IMR-90 (cell line): Measurements from ENCODE around the gene DNAJC22. TPM values are rescaled to one million over a fixed set of nuclear protein-coding genes. Genes with fewer than 3 reads are reported as not detected.

Experiments used
- ATAC-seq: fragments of 200-7000 bp; cut with Tn5 transposase; 2 replicates; pipeline ENCODE4 v1.9.1; 2020; ENCODE audit warnings: low read depth, mild to moderate bottlenecking, moderate library complexity
- BruUV-seq: library from RNA; stranded (reverse); fragments of 400-500 nt; replicated peaks from 2 replicates; lab custom pipeline; 2021; lab: Mats Ljungman, UMichigan
- CTCF ChIA-PET: fragments of 300-600 bp; formaldehyde crosslinking; extraction: SDS; loops from one replicate; lab custom pipeline; 2021; ENCODE audit warnings: antibody characterized with exemption; lab: Yijun Ruan, JAX
- POLR2A ChIA-PET: fragments of 300-600 bp; sonication (Branson Sonifier 250); formaldehyde crosslinking; loops from one replicate; lab custom pipeline; 2022; ENCODE audit warnings: antibody characterized with exemption; ENCODE audit not compliant: unreplicated experiment; lab: Charles Lee
- DNase-seq: peaks from one replicate; pipeline ENCODE4 v3.0.0; 2013
- H2AFZ ChIP-seq: replicated peaks from 2 replicates; pipeline ENCODE3; 2013; ENCODE audit warnings: low read length, mild to moderate bottlenecking; ENCODE audit not compliant: poor library complexity
- H2AK5ac ChIP-seq: 2 replicates; pipeline ENCODE4 v1.6.1; 2013; ENCODE audit warnings: low read depth, low read length, inconsistent platforms
- H2AK9ac ChIP-seq: replicated peaks from 2 replicates; pipeline ENCODE3; 2013; ENCODE audit warnings: mild to moderate bottlenecking, low read depth, low read length, moderate library complexity; ENCODE audit not compliant: poor library complexity
- H2BK120ac ChIP-seq: 2 replicates; pipeline ENCODE4 v1.6.1; 2013; ENCODE audit warnings: low read depth, low read length, inconsistent platforms
- H2BK15ac ChIP-seq: 3 replicates; pipeline ENCODE4 v1.6.1; 2013; ENCODE audit warnings: low read depth, low read length, inconsistent platforms
- H2BK20ac ChIP-seq: 2 replicates; pipeline ENCODE4 v1.6.1; 2013; ENCODE audit warnings: low read depth, mild to moderate bottlenecking, inconsistent platforms, low read length, moderate library complexity
- H2BK5ac ChIP-seq: 2 replicates; pipeline ENCODE4 v1.6.1; 2013; ENCODE audit warnings: mild to moderate bottlenecking, low read depth, low read length, inconsistent platforms; ENCODE audit not compliant: poor library complexity, severe bottlenecking
- H3K14ac ChIP-seq: replicated peaks from 2 replicates; pipeline ENCODE4 v1.6.1; 2013; ENCODE audit warnings: low read depth, low read length, inconsistent platforms
- H3K18ac ChIP-seq: 2 replicates; pipeline ENCODE4 v1.6.1; 2013; ENCODE audit warnings: low read depth, low read length, control low read depth
- H3K23ac ChIP-seq: 2 replicates; pipeline ENCODE4 v1.6.1; 2013; ENCODE audit warnings: low read depth, low read length, inconsistent platforms
- H3K27ac ChIP-seq: 2 replicates; pipeline ENCODE4 v1.5.1; 2013; ENCODE audit warnings: mild to moderate bottlenecking, control low read depth, low read length; ENCODE audit not compliant: insufficient read depth
- H3K27me3 ChIP-seq: 2 replicates; pipeline ENCODE4 v1.6.1; 2013; ENCODE audit warnings: low read length; ENCODE audit not compliant: control insufficient read depth, insufficient read depth
- H3K36me3 ChIP-seq: 2 replicates; pipeline ENCODE4 v1.6.1; 2013; ENCODE audit warnings: low read length, mixed read lengths; ENCODE audit not compliant: control insufficient read depth, insufficient read depth
- H3K4ac ChIP-seq: 2 replicates; pipeline ENCODE4 v1.6.1; 2013; ENCODE audit warnings: low read depth, low read length, inconsistent platforms
- H3K4me1 ChIP-seq: 2 replicates; pipeline ENCODE4 v1.6.1; 2013; ENCODE audit warnings: low read length, mixed read lengths; ENCODE audit not compliant: control insufficient read depth, insufficient read depth
- H3K4me2 ChIP-seq: 2 replicates; pipeline ENCODE4 v1.6.1; 2013; ENCODE audit warnings: low read depth, mild to moderate bottlenecking, control low read depth, low read length, moderate library complexity
- H3K4me3 ChIP-seq: 2 replicates; pipeline ENCODE4 v1.5.1; 2013; ENCODE audit warnings: low read depth, mild to moderate bottlenecking, control low read depth, low read length, moderate library complexity; ENCODE audit not compliant: insufficient read depth
- H3K56ac ChIP-seq: 2 replicates; pipeline ENCODE4 v1.6.1; 2013; ENCODE audit warnings: low read length, inconsistent platforms; ENCODE audit not compliant: insufficient read depth; ENCODE audit errors: extremely low read depth
- H3K79me1 ChIP-seq, 2 experiments: 2 replicates each; pipeline ENCODE4 v1.6.1; 2013; ENCODE audit warnings: low read length in 2 of 2, inconsistent platforms in 1 of 2, low read depth in 1 of 2
- H3K9ac ChIP-seq: 2 replicates; pipeline ENCODE4 v1.6.1; 2013; ENCODE audit warnings: low read depth, low read length, control low read depth
- H3K9me1 ChIP-seq: 2 replicates; pipeline ENCODE4 v1.6.1; 2013; ENCODE audit warnings: low read length, inconsistent platforms; ENCODE audit not compliant: insufficient read depth
- H3K9me3 ChIP-seq: 2 replicates; pipeline ENCODE4 v1.6.1; 2013; ENCODE audit warnings: low read length; ENCODE audit not compliant: control insufficient read depth, insufficient read depth
- H4K20me1 ChIP-seq: 2 replicates; pipeline ENCODE4 v1.6.1; 2013; ENCODE audit warnings: low read length, inconsistent platforms; ENCODE audit not compliant: insufficient read depth
- H4K5ac ChIP-seq: 2 replicates; pipeline ENCODE4 v1.6.1; 2013; ENCODE audit warnings: mild to moderate bottlenecking, low read depth, low read length, control low read depth
- H4K8ac ChIP-seq, 2 experiments: 2 replicates each; pipeline ENCODE4 v1.6.1; 2013; ENCODE audit warnings: low read depth in 2 of 2, low read length in 2 of 2, control low read depth in 1 of 2, inconsistent platforms in 1 of 2
- H4K91ac ChIP-seq: 2 replicates; pipeline ENCODE4 v1.6.1; 2013; ENCODE audit warnings: low read depth, low read length, inconsistent platforms; ENCODE audit not compliant: insufficient read depth
- CTCF ChIP-seq: conservative IDR thresholded peaks from 2 replicates; pipeline ENCODE4 v1.5.1; 2012; ENCODE audit warnings: mild to moderate bottlenecking, low read depth, low read length, improper control_type of control experiment
- MAFK ChIP-seq: IDR thresholded peaks from 2 replicates; pipeline ENCODE4 v1.6.1; 2012; ENCODE audit warnings: low read depth, low read length, improper control_type of control experiment
- MAZ ChIP-seq: IDR thresholded peaks from 2 replicates; pipeline ENCODE4 v1.6.1; 2012; ENCODE audit warnings: low read depth, mild to moderate bottlenecking, low read length, improper control_type of control experiment, moderate library complexity, borderline replicate concordance
- RFX5 ChIP-seq: IDR thresholded peaks from 2 replicates; pipeline ENCODE4 v1.8.0; 2012; ENCODE audit warnings: low read depth, mild to moderate bottlenecking, low read length, moderate library complexity
- WGBS, 2 experiments: methylation state at CpG; one replicate each; pipeline versions ENCODE4 v1.1.5 to v1.1.7; 2013; ENCODE audit warnings: missing lambda C conversion rate in 2 of 2; ENCODE audit not compliant: insufficient read length in 1 of 2; ENCODE audit errors: extremely low coverage in 2 of 2; 5-methylcytosine and 5-hydroxymethylcytosine counted together
- dilution Hi-C: fragments of 300-500 bp; cut with HindIII; formaldehyde crosslinking; loops from one replicate; pipeline ENCODE4 v1.14.3; 2018; ENCODE audit warnings: low sequenced_read_pairs; ENCODE audit not compliant: unreplicated experiment
- in situ Hi-C: fragments of 300-500 bp; cut with MboI; formaldehyde crosslinking; loops from 3 replicates; pipeline ENCODE4 v1.14.3; 2019; ENCODE audit warnings: low sequenced_read_pairs, inconsistent platforms, mixed read lengths
- intact Hi-C: fragments of 100-400 bp; cut with micrococcal nuclease; formaldehyde crosslinking; loops from 2 replicates; pipeline ENCODE4 v1.10.0; 2022
- polyA plus RNA-seq, 3 experiments: library from polyadenylated mRNA; depleted of rRNA; stranded (reverse); fragments of >200 nt; gene quantifications; 2 replicates each; pipeline ENCODE4 v1.2.3, GENCODE V29; 2012; ENCODE audit warnings: low replicate concordance in 1 of 3
- total RNA-seq: library from RNA; depleted of rRNA; stranded (reverse); fragments of >200 nt; gene quantifications from 2 replicates; pipeline ENCODE4 v1.2.3, GENCODE V29; 2012

The DNAJC22 gene
- total and polyA plus RNA-seq, 2 of the 4 experiments (the other 2 are of a cell fraction) = 8.1 to 8.2 TPM

DNA sequence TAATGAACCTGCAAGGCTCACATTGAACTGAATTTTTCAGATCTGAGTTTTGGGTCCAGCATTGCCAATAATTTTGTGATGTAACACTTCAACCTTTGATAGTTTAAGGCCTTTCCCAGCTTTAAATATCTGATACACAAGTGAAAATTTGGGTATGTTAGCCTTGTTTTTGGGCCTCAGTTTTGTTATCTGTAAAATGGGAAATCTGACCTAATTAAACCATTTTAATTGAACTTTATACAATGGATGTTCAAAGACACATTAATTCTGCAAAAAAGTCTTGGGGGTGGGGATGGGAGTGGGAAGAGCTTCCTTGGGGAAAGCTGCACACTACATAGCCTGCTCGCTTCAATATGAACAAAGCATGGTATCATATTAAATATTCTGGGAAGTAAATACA is 15.4 kb downstream of the DNAJC22 start:
- in situ Hi-C loops = loop anchor here (5.0 kb wide), 1 partner anchor 145 kb away; no protein-coding TSS in a partner anchor
- Histone ChIP-seq H3K4me2 (no peak overlapping the region), H3K9ac (no peak overlapping the region), H3K4me3 (no peak overlapping the region), H3K56ac (no peak overlapping the region), H3K27ac (no peak overlapping the region), H3K18ac (no peak overlapping the region), H2BK15ac (no peak overlapping the region), H3K14ac (no peak overlapping the region), H3K4ac (no peak overlapping the region), H4K8ac (no peak overlapping the region), H3K9me1 (peaks cover 4% of the 10 kb centered on the region; the same call in 1 of the 2 replicates), H3K36me3 (no peaks in the 10 kb centered on the region), H4K5ac (no peak overlapping the region), H2BK120ac (no peak overlapping the region), H4K91ac (no peak overlapping the region), H2AFZ (no peak overlapping the region), H3K9me3 (no peaks in the 10 kb centered on the region), H2BK5ac (no peak overlapping the region), H4K20me1 (no peaks in the 10 kb centered on the region), H3K4me1 (peaks cover 4% of the 10 kb centered on the region; the same call in 1 of the 2 replicates), H2AK5ac (no peak overlapping the region), H3K23ac (no peak overlapping the region), H3K27me3 (no peaks in the 10 kb centered on the region), H2BK20ac (no peak overlapping the region), H2AK9ac (no peak overlapping the region), H3K79me1 (peaks cover 3 to 4% of the 10 kb centered on the region in 2 experiments; a peak in 2 of 4 replicates)
- TF ChIP-seq MAFK (no peak), RFX5 (no peak), CTCF (no peak), MAZ (no peak)
- no CpG with 5 or more reads among the region's 1 CpG for whole genome bisulfite sequencing, 2 experiments
- POLR2A ChIA-PET = no interaction called here
- CTCF ChIA-PET = interaction anchor here (1.0 kb wide), 1 partner anchor 153 kb away, joined by 3 read pairs; no protein-coding TSS in a partner anchor
- intact Hi-C loops = no loop called here
- BruUV-seq = no TSS peak
- no peak for DNase-seq
- dilution Hi-C loops = loop anchor here (25.0 kb wide), 1 partner anchor 150 kb away; no protein-coding TSS in a partner anchor
- ATAC-seq = no peak
